ENCODE measurements around the gene DSE.

- TF ChIP-seq CTCF (IDR thresholded peaks at IDR 0.05) (no peak), POLR2A (IDR thresholded peaks at IDR 0.05) (no peak)
Observed at GRCh38 chr6:116364321-116364720, 6.4 kb upstream of the DSE start.
